Activated T-cell treated with anti-CD3 and anti-CD28 coated beads for 48 hours (primary cell): ENCODE results near the gene MYADML2.

Source experiments
- DNase-seq: peaks from one replicate; pipeline ENCODE4 v3.0.0-alpha.2; 2020; ENCODE audit warnings: low read depth

MYADML2 gene

GRCh38 chr17:81978524-81979298 lies 31.7 kb upstream of the MYADML2 start:
- no peak for DNase-seq

GRCh38 chr17:81977211-81977808 lies 30.3 kb upstream of the MYADML2 start, which contains the start of gene ASPSCR1:
Gene ASPSCR1 (plus strand): TSS chr17:81977629. CDS start chr17:81977647, 18 bp downstream.
- DNase-seq, result peak; percentile 90

GRCh38 chr17:81976332-81977210 lies 29.5 kb upstream of the MYADML2 start:
- peak; percentile 35 for DNase-seq

- DNase-seq, result no peak
Measured at GRCh38 chr17:81973432-81973831, 26.4 kb upstream of the MYADML2 start.

GRCh38 chr17:81968850-81969812 lies 22.1 kb upstream of the MYADML2 start:
- DNase-seq, result no peak

GRCh38 chr17:81968396-81968745 lies 21.3 kb upstream of the MYADML2 start:
- DNase-seq, result no peak

- peak; percentile 83 for DNase-seq
Measured at GRCh38 chr17:81967533-81968395, 20.7 kb upstream of the MYADML2 start.

- DNase-seq, result no peak
Measured at GRCh38 chr17:81967244-81967532, 20.2 kb upstream of the MYADML2 start.

GRCh38 chr17:81966343-81967243 lies 19.6 kb upstream of the MYADML2 start:
- DNase-seq, result no peak

- no peak for DNase-seq
Measured at GRCh38 chr17:81964081-81964849, 17.2 kb upstream of the MYADML2 start.

- no peak for DNase-seq
Measured at GRCh38 chr17:81962499-81963441, 15.7 kb upstream of the MYADML2 start.

GRCh38 chr17:81961521-81962498 lies 14.8 kb upstream of the MYADML2 start:
- no peak for DNase-seq

- DNase-seq, result no peak
Measured at GRCh38 chr17:81961087-81961511, 14.1 kb upstream of the MYADML2 start, which contains the start of gene NOTUM. Gene NOTUM (minus strand): TSS chr17:81961187. CDS start chr17:81960909, 278 bp downstream.

GRCh38 chr17:81960130-81960958 lies 13.3 kb upstream of the MYADML2 start:
- no peak for DNase-seq

- peak; percentile 74 for DNase-seq
Measured at GRCh38 chr17:81959362-81960129, 12.5 kb upstream of the MYADML2 start.
